ENCODE measurements around the gene MIPOL1. TPM values are rescaled to one million over a fixed set of nuclear protein-coding genes. Genes with fewer than 3 reads are reported as not detected.
"Not testable (repeated sequence)": the region's sequence is repeated elsewhere in the genome, so short reads cannot be mapped to it uniquely, and the experiment has no call there.

MIPOL1 gene
- total RNA-seq, 1 experiment from 2014 or later, result 10.6 TPM

GRCh38 chr14:37201724-37202123 lies 4.0 kb downstream of the MIPOL1 start:
- no peak overlapping the region for H3K4me3 ChIP-seq
- H3K9me3 ChIP-seq (replicated peaks), result peaks cover 3% of the 10 kb centered on the region; the same call in 1 of the 2 replicates
- H3K27ac ChIP-seq, result no peak overlapping the region
- no peak for DNase-seq
- H3K27me3 ChIP-seq, result no peaks in the 10 kb centered on the region
- no peaks in the 10 kb centered on the region for H3K4me1 ChIP-seq
- H3K36me3 ChIP-seq, result no peaks in the 10 kb centered on the region

- DNase-seq, result no peak
Measured at GRCh38 chr14:37202265-37202664, 4.5 kb downstream of the MIPOL1 start.

GRCh38 chr14:37202812-37203211 lies 5.1 kb downstream of the MIPOL1 start:
- H3K4me1 ChIP-seq, result no peaks in the 10 kb centered on the region
- no peak overlapping the region for H3K27ac ChIP-seq
- H3K4me3 ChIP-seq, result no peak overlapping the region
- DNase-seq, result no peak
- H3K36me3 ChIP-seq, result no peaks in the 10 kb centered on the region
- no peaks in the 10 kb centered on the region for H3K27me3 ChIP-seq
- peaks cover 3% of the 10 kb centered on the region; the same call in 1 of the 2 replicates for H3K9me3 ChIP-seq (replicated peaks)

More at GRCh38 chr14:37202265-37202664, 4.5 kb downstream of the MIPOL1 start:
- peaks cover 3% of the 10 kb centered on the region; the same call in 1 of the 2 replicates for H3K9me3 ChIP-seq (replicated peaks)
- H3K4me3 ChIP-seq, result no peak overlapping the region
- H3K27me3 ChIP-seq, result no peaks in the 10 kb centered on the region
- H3K4me1 ChIP-seq, result no peaks in the 10 kb centered on the region
- H3K36me3 ChIP-seq, result no peaks in the 10 kb centered on the region
- H3K27ac ChIP-seq, result no peak overlapping the region

GRCh38 chr14:37203423-37203822 lies 5.7 kb downstream of the MIPOL1 start:
- no peak overlapping the region for H3K27ac ChIP-seq
- DNase-seq, result no peak
- no peaks in the 10 kb centered on the region for H3K36me3 ChIP-seq
- peaks cover 3% of the 10 kb centered on the region; the same call in 1 of the 2 replicates for H3K9me3 ChIP-seq (replicated peaks)
- no peaks in the 10 kb centered on the region for H3K27me3 ChIP-seq
- no peak overlapping the region for H3K4me3 ChIP-seq
- no peaks in the 10 kb centered on the region for H3K4me1 ChIP-seq

- not testable (repeated sequence) for H3K9me3 ChIP-seq (replicated peaks); DNase-seq; H3K4me1 ChIP-seq; H3K36me3 ChIP-seq; H3K27me3 ChIP-seq; H3K4me3 ChIP-seq; H3K27ac ChIP-seq
Measured at GRCh38 chr14:37205623-37206605, 8.2 kb downstream of the MIPOL1 start.

- not testable (repeated sequence) for DNase-seq; H3K9me3 ChIP-seq (replicated peaks)
Measured at GRCh38 chr14:37209617-37210016, 11.9 kb downstream of the MIPOL1 start.

GRCh38 chr14:37210448-37210847 lies 12.7 kb downstream of the MIPOL1 start:
- Histone ChIP-seq H3K27me3 (no peaks in the 10 kb centered on the region), H3K4me1 (no peaks in the 10 kb centered on the region), H3K4me3 (no peak overlapping the region), H3K36me3 (no peaks in the 10 kb centered on the region), H3K9me3 (replicated peaks) (peaks cover 3% of the 10 kb centered on the region; the same call in 1 of the 2 replicates), H3K27ac (no peak overlapping the region)
- no peak for DNase-seq

More at GRCh38 chr14:37209617-37210016, 11.9 kb downstream of the MIPOL1 start:
- H3K4me1 ChIP-seq, H3K27me3 ChIP-seq, H3K4me3 ChIP-seq, H3K27ac ChIP-seq, H3K36me3 ChIP-seq: not testable (repeated sequence)

GRCh38 chr14:37213016-37213415 lies 15.3 kb downstream of the MIPOL1 start:
- Histone ChIP-seq H3K9me3 (replicated peaks) (no peaks in the 10 kb centered on the region), H3K4me3 (no peak overlapping the region), H3K27me3 (no peaks in the 10 kb centered on the region), H3K4me1 (no peaks in the 10 kb centered on the region), H3K36me3 (no peaks in the 10 kb centered on the region), H3K27ac (no peak overlapping the region)
- DNase-seq, result no peak

- Histone ChIP-seq H3K4me3 (no peak overlapping the region), H3K36me3 (no peaks in the 10 kb centered on the region), H3K27me3 (no peaks in the 10 kb centered on the region), H3K9me3 (replicated peaks) (no peaks in the 10 kb centered on the region), H3K4me1 (no peaks in the 10 kb centered on the region), H3K27ac (no peak overlapping the region)
- no peak for DNase-seq
Measured at GRCh38 chr14:37215345-37215744, 17.6 kb downstream of the MIPOL1 start.

- Histone ChIP-seq H3K27me3 (no peaks in the 10 kb centered on the region), H3K4me3 (no peak overlapping the region), H3K4me1 (no peaks in the 10 kb centered on the region), H3K36me3 (no peaks in the 10 kb centered on the region; the same call in 1 of the 2 replicates), H3K27ac (no peak overlapping the region), H3K9me3 (replicated peaks) (no peaks in the 10 kb centered on the region)
- DNase-seq, result no peak
Measured at GRCh38 chr14:37221073-37221472, 23.3 kb downstream of the MIPOL1 start.

- DNase-seq, result no peak
- Histone ChIP-seq H3K9me3 (replicated peaks) (no peaks in the 10 kb centered on the region), H3K36me3 (no peaks in the 10 kb centered on the region; the same call in 1 of the 2 replicates), H3K27ac (no peak overlapping the region), H3K27me3 (no peaks in the 10 kb centered on the region), H3K4me1 (no peaks in the 10 kb centered on the region), H3K4me3 (no peak overlapping the region)
Measured at GRCh38 chr14:37223947-37224474, 26.3 kb downstream of the MIPOL1 start.

GRCh38 chr14:37225668-37226067 lies 27.9 kb downstream of the MIPOL1 start:
- H3K36me3 ChIP-seq, H3K27me3 ChIP-seq: not testable (repeated sequence)

GRCh38 chr14:37230551-37231194 lies 32.9 kb downstream of the MIPOL1 start:
- no peaks in the 10 kb centered on the region for H3K9me3 ChIP-seq (replicated peaks)
- H3K4me1 ChIP-seq, result no peaks in the 10 kb centered on the region
- H3K27ac ChIP-seq, result no peak overlapping the region
- H3K27me3 ChIP-seq, result no peaks in the 10 kb centered on the region
- no peaks in the 10 kb centered on the region for H3K36me3 ChIP-seq
- DNase-seq, result peak; percentile 19 to 77
- H3K4me3 ChIP-seq, result no peak overlapping the region

More at GRCh38 chr14:37225668-37226067, 27.9 kb downstream of the MIPOL1 start:
- not testable (repeated sequence) for H3K9me3 ChIP-seq (replicated peaks); H3K27ac ChIP-seq; DNase-seq; H3K4me1 ChIP-seq; H3K4me3 ChIP-seq

- no peaks in the 10 kb centered on the region for H3K4me1 ChIP-seq
- peak in 1 of 2 experiments; percentile 74 for DNase-seq
- H3K27me3 ChIP-seq, result no peaks in the 10 kb centered on the region
- H3K4me3 ChIP-seq, result no peak overlapping the region
- no peaks in the 10 kb centered on the region for H3K9me3 ChIP-seq (replicated peaks)
- H3K36me3 ChIP-seq, result no peaks in the 10 kb centered on the region
- H3K27ac ChIP-seq, result no peak overlapping the region
Measured at GRCh38 chr14:37232907-37233481, 35.3 kb downstream of the MIPOL1 start.

Measured in SJCRH30 (cell line).